Esophagus (tissue), 2 donors: Measurements from ENCODE around the gene SUCLG1. TPM values are rescaled to one million over a fixed set of nuclear protein-coding genes. Genes with fewer than 3 reads are reported as not detected.

Experiments
- H3K27ac ChIP-seq, 2 donors: one replicate each; pipeline ENCODE4 v1.5.1; 2013; ENCODE audit warnings: low read depth in 2 of 2, mild to moderate bottlenecking in 2 of 2, inconsistent platforms in 1 of 2, low read length in 1 of 2, moderate library complexity in 1 of 2
- H3K27me3 ChIP-seq, 2 donors: one replicate each; pipeline ENCODE4 v1.6.1; 2013; ENCODE audit warnings: low read length in 2 of 2, control low read depth in 1 of 2, mild to moderate bottlenecking in 1 of 2; ENCODE audit not compliant: insufficient read depth in 2 of 2, control insufficient read depth in 1 of 2
- H3K36me3 ChIP-seq, 2 donors: one replicate each; pipeline ENCODE4 v1.6.1; 2013; ENCODE audit warnings: low read length in 1 of 2; ENCODE audit not compliant: control insufficient read depth in 2 of 2, insufficient read depth in 2 of 2
- H3K4me1 ChIP-seq, 2 donors: one replicate each; pipeline ENCODE4 v1.6.1; 2013; ENCODE audit warnings: low read length in 1 of 2; ENCODE audit not compliant: control insufficient read depth in 2 of 2, insufficient read depth in 2 of 2
- H3K4me3 ChIP-seq, 2 donors: one replicate each; pipeline ENCODE4 v1.5.1; 2013; ENCODE audit warnings: low read length in 2 of 2, mild to moderate bottlenecking in 2 of 2, low read depth in 1 of 2, moderate library complexity in 1 of 2
- H3K9me3 ChIP-seq, 2 donors: one replicate each; pipeline ENCODE4 v1.6.1; 2013; ENCODE audit warnings: mild to moderate bottlenecking in 2 of 2, low read depth in 1 of 2, low read length in 1 of 2, moderate library complexity in 1 of 2; ENCODE audit not compliant: control insufficient read depth in 2 of 2, insufficient read depth in 1 of 2
- WGBS, 2 donors: extraction: QIAGEN DNeasy Blood & Tissue Kit; methylation state at CpG; one replicate each; pipeline ENCODE4 v1.1.7; 2013; 5-methylcytosine and 5-hydroxymethylcytosine counted together
- polyA plus RNA-seq, 2 donors: library from polyadenylated mRNA; stranded (reverse); fragments of 200-250 nt; gene quantifications; one replicate each; pipeline ENCODE4 v1.2.3, GENCODE V29; 2013
- donor health status: healthy with polysubstance abuse.
- donor health status: Bipolar disorder and iron deficiency.

Gene SUCLG1
- polyA plus RNA-seq, 2 donors, result 115 to 117 TPM

DNA sequence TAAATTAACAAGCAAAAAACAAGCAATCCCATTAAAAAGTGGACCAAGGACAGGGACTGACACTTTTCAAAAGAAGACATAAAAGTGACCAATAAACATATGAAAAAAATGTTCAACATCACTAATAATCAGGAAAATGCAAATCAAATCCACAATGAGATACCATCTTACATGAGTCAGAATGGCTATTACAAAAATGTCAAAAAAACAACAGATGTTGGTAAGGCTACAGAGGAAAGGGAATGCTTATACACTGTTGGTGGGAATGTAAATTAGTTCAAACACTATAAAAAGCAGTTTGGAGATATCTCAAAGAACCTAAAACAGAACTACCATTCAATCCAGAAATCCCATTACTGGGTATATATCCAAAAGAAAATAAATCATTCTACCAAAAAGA, 78.2 kb downstream of the SUCLG1 start:
- Histone ChIP-seq H3K4me3 (no peak overlapping the region), H3K9me3 (peaks cover 0 to 2% of the 10 kb centered on the region in 2 donors)

GRCh38 chr2:84378960-84379359, 80.1 kb downstream of the SUCLG1 start:
- no peaks in the 10 kb centered on the region for H3K4me1 ChIP-seq
- H3K9me3 ChIP-seq, result peaks cover 0 to 2% of the 10 kb centered on the region in 2 donors
- no peak overlapping the region for H3K4me3 ChIP-seq
- WGBS, 2 donors, result 78 to 90% methylated on average over 1 of the region's 1 CpG
- H3K36me3 ChIP-seq, result no peaks in the 10 kb centered on the region
- H3K27me3 ChIP-seq, result no peaks in the 10 kb centered on the region
- no peak overlapping the region for H3K27ac ChIP-seq

More for the DNA sequence above, 78.2 kb downstream of the SUCLG1 start:
- no peak overlapping the region for H3K27ac ChIP-seq
- no peaks in the 10 kb centered on the region for H3K4me1 ChIP-seq
- no peaks in the 10 kb centered on the region for H3K27me3 ChIP-seq
- no peaks in the 10 kb centered on the region for H3K36me3 ChIP-seq

DNA sequence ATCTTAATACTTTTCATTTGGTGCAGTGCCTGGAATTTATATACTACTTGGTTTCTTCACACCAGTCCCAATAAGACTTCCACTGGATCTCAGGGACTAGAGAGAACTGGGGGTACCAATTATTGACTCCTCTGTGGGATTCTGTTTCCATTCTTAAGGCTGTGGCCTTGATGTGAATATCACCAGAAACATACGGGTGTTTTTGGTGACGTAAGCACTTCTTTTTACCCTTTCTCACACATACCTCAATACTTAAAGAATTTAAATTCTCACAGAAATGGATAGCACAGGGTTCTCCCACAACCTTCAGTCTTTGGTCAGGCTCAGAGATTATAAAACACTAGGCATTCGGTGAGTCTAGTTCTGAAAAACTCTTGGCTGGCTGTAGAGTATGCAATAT, 84.1 kb downstream of the SUCLG1 start:
- WGBS, 2 donors, result 91 to 96% methylated on average over 3 of the region's 3 CpGs
- Histone ChIP-seq H3K4me3 (no peak overlapping the region), H3K4me1 (no peaks in the 10 kb centered on the region)

DNA sequence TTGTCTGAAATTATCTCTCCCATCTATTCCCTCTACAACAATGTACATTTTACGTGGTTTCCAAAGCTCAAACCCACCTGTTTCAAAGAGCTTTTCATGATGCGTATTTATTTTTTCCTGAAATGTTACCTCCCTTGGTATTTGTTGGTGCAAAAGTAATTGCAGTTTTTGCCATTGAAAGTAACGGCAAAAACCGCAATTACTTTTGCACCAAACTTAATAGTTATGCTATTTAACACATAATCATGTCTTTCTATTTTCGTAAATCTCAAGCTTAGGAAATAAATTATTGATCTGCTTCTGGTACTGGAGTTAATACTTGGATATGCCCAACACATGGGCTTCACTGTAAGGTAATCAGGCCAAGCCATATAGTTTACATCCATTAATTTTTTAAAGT, 85.2 kb downstream of the SUCLG1 start:
- 82 to 83% methylated on average over 5 of the region's 5 CpGs for WGBS, 2 donors
- no peaks in the 10 kb centered on the region for H3K4me1 ChIP-seq
- peaks cover 0 to 2% of the 10 kb centered on the region in 2 donors for H3K9me3 ChIP-seq
- no peak overlapping the region for H3K27ac ChIP-seq
- no peaks in the 10 kb centered on the region for H3K36me3 ChIP-seq
- no peak overlapping the region for H3K4me3 ChIP-seq
- no peaks in the 10 kb centered on the region for H3K27me3 ChIP-seq

More for the DNA sequence above, 84.1 kb downstream of the SUCLG1 start:
- Histone ChIP-seq H3K27me3 (no peaks in the 10 kb centered on the region), H3K9me3 (peaks cover 0 to 2% of the 10 kb centered on the region in 2 donors), H3K36me3 (no peaks in the 10 kb centered on the region), H3K27ac (no peak overlapping the region)

Other genes starting within 250 kb of the SUCLG1 start
- gene DNAH6, start 57.2 kb upstream of the SUCLG1 start, polyA plus RNA-seq, result under 1 TPM; 0.06 to 0.10 TPM